Left lung (tissue), 10 donors: ENCODE data around the gene PPY. TPM values are rescaled to one million over a fixed set of nuclear protein-coding genes. Genes with fewer than 3 reads are reported as not detected.
"Not testable (repeated sequence)": the region's sequence is repeated elsewhere in the genome, so short reads cannot be mapped to it uniquely, and the experiment has no call there.

Experiments used
- ATAC-seq: fragments of 200-7000 bp; cut with Tn5 transposase; one replicate; pipeline ENCODE4 v1.9.1; 2020; ENCODE audit warnings: moderate library complexity
- DNase-seq, 4 donors: peaks; one replicate each; pipeline ENCODE4 v3.0.0-alpha.2; 2013 to 2020
- H3K27ac ChIP-seq, 2 donors: fragments of 200-600 bp; sonication (generic) in 1 of 2; one replicate each; pipeline versions ENCODE4 v1.5.0 to v1.8.0; 2020 to 2021
- H3K27me3 ChIP-seq, 2 donors: fragments of 200-600 bp; sonication (generic) in 1 of 2; one replicate each; pipeline versions ENCODE4 v1.5.0 to v1.8.0; 2020 to 2021
- H3K36me3 ChIP-seq, 2 donors: fragments of 200-600 bp; sonication (generic) in 1 of 2; one replicate each; pipeline versions ENCODE4 v1.5.0 to v1.8.0; 2020 to 2021
- H3K4me1 ChIP-seq, 2 donors: fragments of 200-600 bp; one replicate each; pipeline ENCODE4 v1.8.0; 2021
- H3K4me3 ChIP-seq, 2 donors: fragments of 200-600 bp; sonication (generic) in 1 of 2; one replicate each; pipeline versions ENCODE4 v1.5.0 to v1.8.0; 2020 to 2021; ENCODE audit warnings: mild to moderate bottlenecking in 1 of 2
- H3K9me3 ChIP-seq, 2 donors: fragments of 200-600 bp; sonication (generic) in 1 of 2; one replicate each; pipeline versions ENCODE4 v1.5.0 to v1.8.0; 2020 to 2021
- intact Hi-C, 2 donors: fragments of 100-400 bp; cut with DNase I; formaldehyde crosslinking; loops; one replicate each; pipeline versions ENCODE4 v1.11.2 to v1.14.2; 2022
- polyA plus RNA-seq, 6 donors: library from polyadenylated mRNA; unstranded; fragments of 120-200 nt; gene quantifications; one replicate each; pipeline ENCODE4 v1.2.1, GENCODE V29; 2013; ENCODE audit not compliant: insufficient read length in 6 of 6
- total RNA-seq, 2 donors: library from RNA; stranded (reverse); fragmentation: NEBNext Ultra II Directional; extraction: Animal tissue kit (Norgen Biotek cat#: 25700); gene quantifications; one replicate each; pipeline ENCODE4 v1.2.1, GENCODE V29; 2021
- TF ChIP-seq, protein P1 (sequence below), 2 donors: fragments of 200-600 bp; sonication (generic) in 1 of 2; IDR thresholded peaks; one replicate each; pipeline versions ENCODE4 v1.5.0 to v1.8.0; 2021; ENCODE audit warnings: antibody characterized with exemption in 2 of 2
- donor health status: DM: no; HTN: yes; CAD: no.
- donor health status: DM: no; HTN: no; CAD: no.

The PPY gene
- total and polyA plus RNA-seq, 8 donors, result 0.36 to 4.9 (median 1.5) TPM; not detected in 2

DNA sequence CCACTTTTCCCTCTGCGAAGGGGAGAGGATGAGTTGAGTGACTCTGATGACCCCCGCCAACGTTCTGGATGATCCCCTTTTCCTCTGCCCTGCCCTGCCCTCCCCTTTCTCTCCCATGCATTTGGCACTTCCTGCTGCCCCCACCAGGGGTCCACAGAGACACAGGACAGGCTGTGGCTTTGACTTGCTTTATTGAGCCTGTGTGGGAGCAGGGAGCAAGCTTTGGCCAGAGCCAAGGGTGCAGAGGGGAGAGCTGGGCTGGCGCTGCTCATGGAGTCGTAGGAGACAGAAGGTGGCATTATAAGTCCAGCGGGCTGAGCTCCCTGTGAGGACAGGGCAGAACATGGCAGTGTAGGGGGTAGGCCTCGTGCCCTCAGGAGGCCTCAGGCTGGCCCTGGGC, 1.6 kb downstream of the PPY start:
- ATAC-seq (no peak), DNase-seq (peak in 1 of 4 donors; percentile 50)
- Histone ChIP-seq H3K4me3 (no peak overlapping the region), H3K36me3 (no peaks in the 10 kb centered on the region), H3K27ac (no peak overlapping the region), H3K4me1 (peaks cover 0 to 14% of the 10 kb centered on the region in 2 donors), H3K9me3 (no peaks in the 10 kb centered on the region), H3K27me3 (peaks cover 11 to 44% of the 10 kb centered on the region in 2 donors)
- TF ChIP-seq, protein P1, sequence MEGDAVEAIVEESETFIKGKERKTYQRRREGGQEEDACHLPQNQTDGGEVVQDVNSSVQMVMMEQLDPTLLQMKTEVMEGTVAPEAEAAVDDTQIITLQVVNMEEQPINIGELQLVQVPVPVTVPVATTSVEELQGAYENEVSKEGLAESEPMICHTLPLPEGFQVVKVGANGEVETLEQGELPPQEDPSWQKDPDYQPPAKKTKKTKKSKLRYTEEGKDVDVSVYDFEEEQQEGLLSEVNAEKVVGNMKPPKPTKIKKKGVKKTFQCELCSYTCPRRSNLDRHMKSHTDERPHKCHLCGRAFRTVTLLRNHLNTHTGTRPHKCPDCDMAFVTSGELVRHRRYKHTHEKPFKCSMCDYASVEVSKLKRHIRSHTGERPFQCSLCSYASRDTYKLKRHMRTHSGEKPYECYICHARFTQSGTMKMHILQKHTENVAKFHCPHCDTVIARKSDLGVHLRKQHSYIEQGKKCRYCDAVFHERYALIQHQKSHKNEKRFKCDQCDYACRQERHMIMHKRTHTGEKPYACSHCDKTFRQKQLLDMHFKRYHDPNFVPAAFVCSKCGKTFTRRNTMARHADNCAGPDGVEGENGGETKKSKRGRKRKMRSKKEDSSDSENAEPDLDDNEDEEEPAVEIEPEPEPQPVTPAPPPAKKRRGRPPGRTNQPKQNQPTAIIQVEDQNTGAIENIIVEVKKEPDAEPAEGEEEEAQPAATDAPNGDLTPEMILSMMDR (IDR thresholded peaks at IDR 0.05), result peak in 1 of 2 donors; percentile 11
- intact Hi-C loops, result loop anchor here in 1 of 2 donors (10.0 kb wide), 1 partner anchor 224 kb away; no protein-coding TSS in a partner anchor

DNA sequence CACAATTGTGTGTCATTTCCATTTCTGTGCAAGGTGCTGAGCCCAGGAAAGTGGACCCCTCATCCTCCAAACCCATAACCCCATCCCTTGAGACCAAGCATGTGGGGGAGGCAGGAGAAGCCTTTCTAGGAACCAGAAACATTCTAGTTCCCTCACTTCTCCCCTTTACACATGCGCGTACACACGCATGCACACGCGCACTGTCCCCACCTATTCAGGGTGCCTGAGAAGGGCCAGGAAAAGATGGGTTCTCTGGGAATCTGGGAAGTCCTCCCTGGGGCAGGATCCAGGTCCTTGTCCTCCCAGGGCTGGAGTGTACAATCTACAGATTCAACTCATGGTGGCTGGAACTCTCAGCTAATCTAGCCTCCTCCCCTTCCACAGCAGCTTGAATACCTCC, 2.4 kb downstream of the PPY start:
- H3K4me1 ChIP-seq, result peaks cover 0 to 14% of the 10 kb centered on the region in 2 donors
- H3K4me3 ChIP-seq, result no peak overlapping the region
- ATAC-seq (no peak), DNase-seq (no peak)
- no peaks in the 10 kb centered on the region for H3K36me3 ChIP-seq
- peaks cover 11 to 49% of the 10 kb centered on the region in 2 donors for H3K27me3 ChIP-seq
- H3K27ac ChIP-seq, result no peak overlapping the region
- no peaks in the 10 kb centered on the region for H3K9me3 ChIP-seq
- TF ChIP-seq, protein P1 (IDR thresholded peaks at IDR 0.05), result no peak
- intact Hi-C loops, result loop anchor here in 1 of 2 donors (10.0 kb wide), 1 partner anchor 225 kb away; no protein-coding TSS in a partner anchor

DNA sequence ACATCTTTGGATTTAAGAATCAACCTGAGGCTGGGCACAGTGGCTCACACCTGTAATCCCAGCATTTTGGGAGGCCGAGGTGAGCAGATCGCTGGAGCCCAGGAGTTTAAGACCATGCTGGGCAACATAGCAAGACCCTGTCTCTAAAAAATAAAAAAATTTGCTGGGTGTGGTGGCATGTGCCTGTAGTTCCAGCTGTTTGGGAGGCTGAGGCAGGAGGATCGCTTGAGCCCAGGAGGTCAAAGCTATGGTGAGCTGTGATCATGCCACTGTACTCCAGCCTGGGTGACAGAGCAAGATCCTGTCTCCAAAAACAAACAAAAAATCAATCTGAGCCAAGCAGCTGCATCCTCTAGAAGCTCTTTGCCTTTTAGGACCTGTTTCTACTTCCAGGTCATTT, 2.8 kb downstream of the PPY start:
- Histone ChIP-seq H3K27me3 (peaks cover 11 to 49% of the 10 kb centered on the region in 2 donors), H3K4me1 (peaks cover 0 to 14% of the 10 kb centered on the region in 2 donors)
- ATAC-seq, intact Hi-C loops, H3K9me3 ChIP-seq, H3K4me3 ChIP-seq, DNase-seq, H3K36me3 ChIP-seq, H3K27ac ChIP-seq: not testable (repeated sequence)

DNA sequence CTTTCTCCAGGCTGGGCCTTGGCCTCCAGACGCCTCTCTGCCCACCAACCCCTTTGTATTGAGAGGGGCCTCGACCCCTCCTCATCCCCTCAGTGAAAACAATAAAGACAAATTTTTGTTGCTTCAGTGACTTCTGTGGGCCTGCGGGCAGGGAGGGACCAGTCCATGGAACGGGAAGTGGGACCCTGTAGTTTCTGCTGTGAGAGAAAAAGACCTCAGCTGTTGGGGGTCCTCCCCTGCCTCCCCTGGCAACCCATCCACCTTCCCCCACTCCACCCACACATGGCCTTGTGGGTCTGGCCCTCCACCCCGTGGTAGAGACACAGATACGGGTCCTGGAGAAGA, 3.5 kb downstream of the PPY start:
- intact Hi-C loops, result no loop called here
- H3K9me3 ChIP-seq, result no peaks in the 10 kb centered on the region
- H3K27me3 ChIP-seq, result peaks cover 11 to 52% of the 10 kb centered on the region in 2 donors
- H3K4me3 ChIP-seq, result no peak overlapping the region
- no peaks in the 10 kb centered on the region for H3K36me3 ChIP-seq
- DNase-seq (no peak), ATAC-seq (no peak)
- TF ChIP-seq, protein P1 (IDR thresholded peaks at IDR 0.05), result no peak
- H3K27ac ChIP-seq, result no peak overlapping the region
- H3K4me1 ChIP-seq, result peaks cover 0 to 9% of the 10 kb centered on the region in 2 donors

DNA sequence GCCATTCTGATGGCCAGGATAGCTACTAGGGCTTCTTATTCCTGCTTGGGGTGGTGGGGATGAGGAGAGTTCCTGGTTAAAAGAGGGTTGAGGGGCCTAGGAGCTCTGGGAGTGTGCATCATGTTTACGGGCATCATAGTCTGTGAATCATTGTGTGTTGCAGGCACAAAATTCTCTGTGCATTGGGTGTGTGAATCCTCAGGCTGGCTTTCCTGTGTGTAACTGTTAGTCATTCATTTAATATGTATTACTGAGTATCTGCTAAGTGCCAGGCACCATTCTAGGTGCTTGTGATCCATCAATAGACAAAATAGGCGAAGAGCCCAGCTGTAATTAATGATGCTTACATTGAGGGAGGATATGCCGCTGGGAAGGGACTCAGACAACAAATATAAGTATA, 5.8 kb downstream of the PPY start:
- no peak overlapping the region for H3K27ac ChIP-seq
- intact Hi-C loops, result no loop called here
- DNase-seq, result no peak

More for the DNA sequence above, 5.8 kb downstream of the PPY start:
- peaks cover 11 to 59% of the 10 kb centered on the region in 2 donors for H3K27me3 ChIP-seq
- no peak for ATAC-seq
- no peaks in the 10 kb centered on the region for H3K9me3 ChIP-seq
- TF ChIP-seq, protein P1 (IDR thresholded peaks at IDR 0.05), result no peak
- no peak overlapping the region for H3K4me3 ChIP-seq
- H3K4me1 ChIP-seq, result peaks cover 0 to 8% of the 10 kb centered on the region in 2 donors
- no peaks in the 10 kb centered on the region for H3K36me3 ChIP-seq
